Erythroblast (primary cell): ENCODE results near the gene DLG2.

Experiments used
- GATA1 ChIP-seq: IDR thresholded peaks from 2 replicates; pipeline ENCODE4 v1.6.1; 2011; ENCODE audit warnings: low read depth, mild to moderate bottlenecking, control low read depth, low read length, moderate library complexity
- POLR2A ChIP-seq: IDR thresholded peaks from 2 replicates; pipeline ENCODE4 v1.6.1; 2011; ENCODE audit warnings: mild to moderate bottlenecking, low read length

DNA sequence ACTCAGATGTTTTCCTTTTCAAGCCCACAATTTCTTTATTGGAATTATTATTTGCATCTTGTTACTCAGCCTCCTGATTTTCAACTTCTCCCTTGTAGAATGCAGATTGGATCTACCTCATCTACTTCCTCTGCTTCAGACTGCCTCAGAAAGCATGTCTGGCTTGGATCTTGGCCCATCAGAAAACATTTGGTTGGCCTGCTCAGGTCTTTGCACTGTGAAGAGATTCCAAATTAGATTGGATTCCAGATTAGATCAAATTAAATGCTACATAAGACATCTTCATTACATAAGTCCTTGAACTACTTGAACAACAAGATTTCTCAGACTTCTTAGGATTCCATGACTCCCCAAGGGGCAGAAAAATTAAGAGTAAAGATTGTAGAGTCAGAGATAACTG, 358.0 kb downstream of the DLG2 start:
- TF ChIP-seq POLR2A (no peak), GATA1 (no peak)
